MM.1S (cell line): ENCODE results near the gene SEMA6A.

Experiments used
- DNase-seq: peaks from one replicate; pipeline ENCODE4 v3.0.0-alpha.2; 2015
- H2AFZ ChIP-seq: fragments of 300-600 bp; sonication (generic); 2 replicates; pipeline ENCODE4 v1.6.0; 2016; ENCODE audit warnings: antibody characterized with exemption, low read length
- H3F3A ChIP-seq: fragments of 300-600 bp; sonication (generic); 2 replicates; pipeline ENCODE4 v1.6.1; 2016; ENCODE audit warnings: mild to moderate bottlenecking, antibody characterized with exemption, low read length, moderate library complexity, mixed read lengths; ENCODE audit not compliant: insufficient read depth
- H3K27ac ChIP-seq: fragments of 300-600 bp; sonication (generic); 2 replicates; pipeline ENCODE4 v1.5.1; 2016; ENCODE audit warnings: mild to moderate bottlenecking, low read length
- H3K27me3 ChIP-seq: fragments of 300-600 bp; sonication (generic); replicated peaks from 2 replicates; pipeline ENCODE4 v1.6.0; 2016; ENCODE audit warnings: low read length; ENCODE audit not compliant: insufficient read depth
- H3K36me3 ChIP-seq: fragments of 300-600 bp; sonication (generic); replicated peaks from 2 replicates; pipeline ENCODE4 v1.6.1; 2016; ENCODE audit warnings: mild to moderate bottlenecking, low read length, mixed read lengths; ENCODE audit not compliant: insufficient read depth
- H3K4me1 ChIP-seq: fragments of 300-600 bp; sonication (generic); 2 replicates; pipeline ENCODE4 v1.6.1; 2016; ENCODE audit warnings: low read length, mixed read lengths
- H3K4me2 ChIP-seq: fragments of 300-600 bp; sonication (generic); 2 replicates; pipeline ENCODE4 v1.6.0; 2016; ENCODE audit warnings: low read depth, low read length
- H3K4me3 ChIP-seq: fragments of 300-600 bp; sonication (generic); 2 replicates; pipeline ENCODE4 v1.5.1; 2016; ENCODE audit warnings: low read length, mixed read lengths
- H3K79me2 ChIP-seq: fragments of 300-600 bp; sonication (generic); 2 replicates; pipeline ENCODE4 v1.6.1; 2016; ENCODE audit warnings: mixed run types, low read length, mixed read lengths
- H3K9ac ChIP-seq: fragments of 300-600 bp; sonication (generic); 2 replicates; pipeline ENCODE4 v1.6.1; 2016; ENCODE audit warnings: low read length, mixed read lengths
- H3K9me2 ChIP-seq: fragments of 300-600 bp; sonication (generic); replicated peaks from 2 replicates; pipeline ENCODE4 v1.6.1; 2016; ENCODE audit warnings: mild to moderate bottlenecking, low read length, mixed read lengths; ENCODE audit not compliant: insufficient read depth
- H3K9me3 ChIP-seq: fragments of 300-600 bp; sonication (generic); replicated peaks from 2 replicates; pipeline ENCODE4 v1.6.1; 2016; ENCODE audit warnings: mild to moderate bottlenecking, low read length, mixed read lengths; ENCODE audit not compliant: insufficient read depth
- H4K20me1 ChIP-seq: fragments of 300-600 bp; sonication (generic); 2 replicates; pipeline ENCODE4 v1.6.1; 2016; ENCODE audit warnings: mild to moderate bottlenecking, low read length, moderate library complexity, mixed read lengths; ENCODE audit not compliant: insufficient read depth
- CTCF ChIP-seq: fragments of 300-600 bp; sonication (generic); IDR thresholded peaks from 2 replicates; pipeline ENCODE4 v1.5.1; 2016; ENCODE audit warnings: antibody characterized with exemption, low read length, mixed read lengths
- EZH2 ChIP-seq: fragments of 300-600 bp; sonication (generic); optimal IDR thresholded peaks from 2 replicates; pipeline ENCODE3; 2017; ENCODE audit warnings: low read depth, mild to moderate bottlenecking, antibody characterized with exemption, low read length, mixed read lengths
- EZH2phosphoT487 ChIP-seq: fragments of 300-600 bp; sonication (generic); IDR thresholded peaks from 2 replicates; pipeline ENCODE4 v1.6.1; 2018; ENCODE audit warnings: antibody characterized with exemption, low read length

The SEMA6A gene

GRCh38 chr5:116453988-116454411, 120.6 kb downstream of the SEMA6A start:
- Histone ChIP-seq H3K4me1 (no peaks in the 10 kb centered on the region), H3K27me3 (peaks cover 57% of the 10 kb centered on the region), H2AFZ (no peak overlapping the region), H3K4me3 (no peak overlapping the region), H3K79me2 (no peaks in the 10 kb centered on the region), H3K9ac (no peak overlapping the region), H3K36me3 (no peaks in the 10 kb centered on the region), H4K20me1 (no peaks in the 10 kb centered on the region; the same call in 1 of the 2 replicates), H3K4me2 (0 out of 2 replicates have a peak overlapping the region, but pooled peaks have one; percentile 26), H3K9me2 (no peaks in the 10 kb centered on the region), H3K27ac (no peak overlapping the region), H3F3A (0 out of 2 replicates have a peak, but pooled peaks cover 6% of the 10 kb centered on the region), H3K9me3 (no peaks in the 10 kb centered on the region)
- TF ChIP-seq CTCF, result no peak
- no peak for TF ChIP-seq EZH2
- TF ChIP-seq EZH2phosphoT487, result no peak
- DNase-seq, result no peak

GRCh38 chr5:116452774-116453368, 121.8 kb downstream of the SEMA6A start:
- Histone ChIP-seq H4K20me1 (no peaks in the 10 kb centered on the region; the same call in 1 of the 2 replicates), H3K9ac (no peak overlapping the region), H3K79me2 (no peaks in the 10 kb centered on the region), H3K4me3 (no peak overlapping the region), H3K36me3 (no peaks in the 10 kb centered on the region), H3K9me2 (no peaks in the 10 kb centered on the region), H3K4me1 (no peaks in the 10 kb centered on the region), H3K9me3 (no peaks in the 10 kb centered on the region), H3K4me2 (no peak overlapping the region), H3K27me3 (peaks cover 57% of the 10 kb centered on the region), H3F3A (0 out of 2 replicates have a peak, but pooled peaks cover 6% of the 10 kb centered on the region), H3K27ac (no peak overlapping the region), H2AFZ (no peak overlapping the region)
- no peak for DNase-seq
- TF ChIP-seq EZH2phosphoT487 (no peak), CTCF (no peak), EZH2 (no peak)

DNA sequence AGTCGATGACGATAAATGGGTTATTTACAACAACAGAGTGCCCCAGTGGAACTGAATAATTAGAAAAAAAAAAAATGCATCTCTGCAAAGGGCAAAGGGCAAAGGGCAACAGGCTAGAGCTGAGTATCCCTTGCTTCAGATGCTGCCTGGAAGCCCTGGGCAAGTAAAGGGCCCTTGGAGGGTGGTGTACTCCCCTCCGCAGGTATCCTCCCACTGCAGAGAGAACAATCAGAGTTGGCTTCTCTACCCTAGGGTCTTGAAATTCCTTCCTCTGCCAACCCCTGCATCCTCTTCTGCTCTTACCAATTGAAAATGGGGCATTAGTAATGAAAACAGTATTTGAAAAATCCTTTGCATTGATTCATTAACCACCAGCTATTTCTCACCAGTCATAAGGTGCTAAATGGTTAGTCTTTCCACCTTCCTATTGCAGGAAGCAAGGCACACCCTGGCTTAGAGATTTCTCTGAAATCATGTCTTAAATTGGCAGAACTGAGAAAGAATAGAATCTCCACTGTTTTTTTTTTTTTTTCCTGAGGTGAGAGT, 122.6 kb downstream of the SEMA6A start:
- no peaks in the 10 kb centered on the region for H3K4me1 ChIP-seq
- no peak overlapping the region for H3K27ac ChIP-seq
- H3K9me2 ChIP-seq, result no peaks in the 10 kb centered on the region
- peaks cover 49% of the 10 kb centered on the region for H3K27me3 ChIP-seq
- H3K4me2 ChIP-seq, result no peak overlapping the region
- H2AFZ ChIP-seq, result no peak overlapping the region
- H3K36me3 ChIP-seq, result no peaks in the 10 kb centered on the region
- H3K9ac ChIP-seq, result no peak overlapping the region
- no peak for DNase-seq
- no peak for TF ChIP-seq EZH2
- TF ChIP-seq CTCF, result no peak
- no peak for TF ChIP-seq EZH2phosphoT487
- no peaks in the 10 kb centered on the region for H3K79me2 ChIP-seq
- no peaks in the 10 kb centered on the region for H3K9me3 ChIP-seq
- no peak overlapping the region for H3K4me3 ChIP-seq
- H4K20me1 ChIP-seq, result no peaks in the 10 kb centered on the region; the same call in 1 of the 2 replicates
- 0 out of 2 replicates have a peak, but pooled peaks cover 6% of the 10 kb centered on the region for H3F3A ChIP-seq
